Cortex of kidney (tissue), 1 donor: Measurements from ENCODE around the gene WWP2.
"Not testable (repeated sequence)": the region's sequence is repeated elsewhere in the genome, so short reads cannot be mapped to it uniquely, and the experiment has no call there.

Experiments
- DNase-seq: peaks from one replicate; lab custom pipeline; 2025; lab: John Stamatoyannopoulos, UW

WWP2 gene

GRCh38 chr16:69761983-69762813 is at the start of gene WWP2:
Gene WWP2 (plus strand): TSS chr16:69762332. CDS start chr16:69787011, 24,679 bp downstream.
- no peak for DNase-seq

- DNase-seq: no peak
Observed at GRCh38 chr16:69712914-69713581, 49.1 kb upstream of the WWP2 start.

- DNase-seq: no peak
Observed at GRCh38 chr16:69717066-69717465, 45.1 kb upstream of the WWP2 start.

GRCh38 chr16:69718111-69718764 is 43.9 kb upstream of the WWP2 start:
- no peak for DNase-seq

- no peak for DNase-seq
Observed at GRCh38 chr16:69720822-69721430, 41.2 kb upstream of the WWP2 start.

GRCh38 chr16:69721441-69721957 is 40.6 kb upstream of the WWP2 start:
- no peak for DNase-seq

GRCh38 chr16:69724414-69724873 is 37.7 kb upstream of the WWP2 start:
- DNase-seq: no peak

GRCh38 chr16:69724981-69725479 is 37.1 kb upstream of the WWP2 start:
- no peak for DNase-seq

- no peak for DNase-seq
Observed at GRCh38 chr16:69725480-69726312, 36.4 kb upstream of the WWP2 start.

- DNase-seq: no peak
Observed at GRCh38 chr16:69726313-69727060, 35.6 kb upstream of the WWP2 start, which contains the start of gene NQO1. Gene NQO1 (minus strand): TSS chr16:69726560. CDS start chr16:69726439, 121 bp downstream.

- DNase-seq: no peak
Observed at GRCh38 chr16:69727916-69728270, 34.2 kb upstream of the WWP2 start.

GRCh38 chr16:69729030-69729429 is 33.1 kb upstream of the WWP2 start:
- DNase-seq: not testable (repeated sequence)

GRCh38 chr16:69731280-69731679 is 30.9 kb upstream of the WWP2 start:
- DNase-seq: not testable (repeated sequence)

GRCh38 chr16:69732101-69732500 is 30.0 kb upstream of the WWP2 start:
- DNase-seq: no peak

GRCh38 chr16:69741519-69741918 is 20.6 kb upstream of the WWP2 start:
- no peak for DNase-seq

GRCh38 chr16:69741951-69742904 is 19.9 kb upstream of the WWP2 start:
- DNase-seq: no peak

- DNase-seq: no peak
Observed at GRCh38 chr16:69744363-69745231, 17.5 kb upstream of the WWP2 start.

- DNase-seq: no peak
Observed at GRCh38 chr16:69745232-69745612, 16.9 kb upstream of the WWP2 start.
